ENCODE data around the gene CSNK1G2.

DNA sequence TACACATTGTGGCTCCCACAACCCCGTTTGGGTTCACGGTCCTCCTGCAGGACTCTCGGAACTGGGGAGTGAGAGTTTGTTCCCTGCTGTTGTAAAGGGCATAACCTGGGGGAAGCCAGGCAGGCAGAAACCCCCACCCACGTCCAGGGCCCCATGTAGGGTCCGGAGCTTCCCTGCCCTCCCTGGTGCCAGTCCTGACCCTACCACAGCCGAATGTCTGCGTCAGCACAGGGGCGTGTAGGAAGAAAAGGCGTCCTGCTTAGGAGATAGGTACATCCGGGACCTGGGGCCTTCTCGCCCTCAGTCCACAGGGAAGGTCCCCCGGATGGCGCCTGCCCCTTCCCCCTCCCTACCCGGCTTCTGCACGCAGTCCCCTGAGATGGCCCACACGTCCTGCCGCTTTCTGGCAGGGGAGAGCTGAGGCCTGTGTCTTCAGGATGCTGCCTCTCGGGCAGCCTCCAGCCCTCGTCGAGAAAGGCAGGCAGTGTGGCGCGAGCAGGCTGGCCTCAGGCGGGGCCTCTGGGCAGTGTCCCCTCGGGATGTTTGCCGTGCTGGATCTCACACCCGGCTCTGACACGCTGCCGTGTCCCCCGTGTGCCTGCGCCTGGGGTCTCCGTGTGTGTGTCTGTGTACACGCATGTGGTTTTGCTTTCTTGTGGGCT, 19.1 kb downstream of the CSNK1G2 start:
- TF ChIP-seq POLR2AphosphoS5 (IDR thresholded peaks at IDR 0.05; ENCODE audit: borderline replicate concordance, low read depth, low read length): no peak
- TF ChIP-seq EZH2 (IDR thresholded peaks at IDR 0.05): no peak
- no peak for TF ChIP-seq FOXP2 (optimal IDR thresholded peaks at IDR 0.05; ENCODE audit: control extremely low read depth, extremely low read length, insufficient read depth)

Measured in SK-N-MC (cell line).